Psoas muscle (tissue), 8 donors: Measurements from ENCODE around the gene MYCL. TPM values are rescaled to one million over a fixed set of nuclear protein-coding genes. Genes with fewer than 3 reads are reported as not detected.

Experiments
- ATAC-seq, 4 donors: fragments of 200-7000 bp; cut with Tn5 transposase; one replicate each; pipeline ENCODE4 v1.9.1; 2020; ENCODE audit warnings: moderate library complexity in 3 of 4, mild to moderate bottlenecking in 2 of 4
- DNase-seq, 2 donors: peaks; one replicate each; pipeline ENCODE4 v3.0.0-alpha.2; 2020
- H3K27ac ChIP-seq: fragments of 200-600 bp; one replicate; pipeline ENCODE4 v1.8.0; 2022
- H3K27me3 ChIP-seq, 3 donors: fragments of 200-600 bp in 1 of 3; one replicate each; pipeline versions ENCODE4 v1.6.1 to v1.8.0; 2013 to 2022; ENCODE audit warnings: low read length in 2 of 3, mild to moderate bottlenecking in 2 of 3, moderate library complexity in 1 of 3; ENCODE audit not compliant: insufficient read depth in 3 of 3
- H3K36me3 ChIP-seq, 2 donors: fragments of 200-600 bp in 1 of 2; one replicate each; pipeline versions ENCODE4 v1.6.1 to v1.8.0; 2013 to 2022; ENCODE audit warnings: low read depth in 1 of 2, mild to moderate bottlenecking in 1 of 2, moderate library complexity in 1 of 2; ENCODE audit not compliant: insufficient read depth in 1 of 2
- H3K4me1 ChIP-seq: fragments of 200-600 bp; one replicate; pipeline ENCODE4 v1.8.0; 2022
- H3K4me3 ChIP-seq: fragments of 200-600 bp; one replicate; pipeline ENCODE4 v1.8.0; 2022; ENCODE audit warnings: mild to moderate bottlenecking
- H3K9me3 ChIP-seq: fragments of 200-600 bp; one replicate; pipeline ENCODE4 v1.8.0; 2022
- WGBS, 3 donors: extraction: QIAGEN DNeasy Blood & Tissue Kit; methylation state at CpG; one replicate each; pipeline versions ENCODE4 v1.1.6 to v1.1.7; 2013; 5-methylcytosine and 5-hydroxymethylcytosine counted together
- intact Hi-C, 2 donors: fragments of 100-400 bp; cut with DNase I; formaldehyde crosslinking; loops; one replicate each; pipeline versions ENCODE4 v1.11.0 to v1.14.2; 2022
- polyA plus RNA-seq, 3 donors: library from polyadenylated mRNA; stranded (reverse); fragments of 200-250 nt; gene quantifications; one replicate each; pipeline ENCODE4 v1.2.3, GENCODE V29; 2013
- total RNA-seq, 4 donors: library from RNA; stranded (reverse); fragmentation: NEBNext Ultra II Directional in 2 of 4; extraction: Animal tissue kit (Norgen Biotek cat#: 25700) in 2 of 4; gene quantifications; one replicate each; pipeline versions ENCODE4 v1.2.1 to v1.2.4, GENCODE V29; 2021 to 2023
- TF ChIP-seq, protein P1 (sequence below): fragments of 200-600 bp; IDR thresholded peaks from one replicate; pipeline ENCODE4 v1.8.0; 2022; ENCODE audit warnings: antibody characterized with exemption
- donor health status: healthy with polysubstance abuse.
- donor health status: DM: no; HTN: no; CAD: no; lungs with moderate emphysema.
- donor health status: Bipolar disorder and iron deficiency.
- donor health status: healthy.
- donor health status: DM: yes; HTN: yes; CAD: no.
- donor health status: DM: no; HTN: no; CAD: no.
- donor health status: DM: no; HTN: no; CAD: no.
- donor health status: DM: yes; HTN: yes; CAD: no.

The MYCL gene
- total and polyA plus RNA-seq, 7 donors: 0.10 to 1.7 (median 0.20) TPM

DNA sequence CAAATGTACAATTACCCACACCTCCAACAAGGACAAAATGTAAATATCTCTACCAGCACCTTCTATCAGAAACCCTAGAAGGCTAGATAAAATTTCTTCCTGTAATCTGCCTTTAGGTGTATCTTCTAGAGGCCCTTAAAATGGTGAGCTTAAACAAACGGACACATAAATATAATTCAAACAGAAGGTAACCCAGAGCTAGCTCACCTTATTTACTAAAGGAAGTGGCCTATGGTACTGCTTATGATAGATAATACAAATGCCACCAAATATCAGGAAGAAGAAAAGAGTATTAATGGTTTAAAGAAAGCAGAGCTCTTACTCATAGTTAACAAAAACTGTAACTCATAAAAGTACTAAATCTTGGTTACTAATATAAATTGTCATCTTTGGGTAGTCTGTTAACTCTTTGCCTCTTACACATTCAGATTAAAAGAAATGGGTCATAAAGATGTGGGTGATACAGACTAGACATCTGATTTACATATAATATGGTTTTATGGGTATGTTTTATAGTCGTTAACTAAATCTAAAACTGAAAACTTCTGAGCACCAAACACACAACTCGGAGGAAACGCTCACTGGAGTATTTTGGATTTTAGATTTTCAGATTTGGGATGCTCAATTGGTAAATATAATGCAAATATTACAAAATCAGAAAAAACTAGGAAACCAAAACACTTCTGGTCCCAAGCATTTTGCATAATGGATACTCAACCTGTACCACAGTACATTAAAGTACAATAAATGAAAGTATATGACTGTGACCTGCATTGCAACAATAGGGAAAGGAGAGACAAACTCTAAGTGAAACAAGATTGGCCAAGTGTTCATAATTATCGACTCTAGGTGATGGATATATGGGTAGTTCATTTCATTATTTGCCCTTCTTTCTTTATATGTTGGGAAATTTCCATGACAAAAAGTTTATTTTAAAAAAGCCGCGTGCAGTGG lies 41.6 kb downstream of the MYCL start:
- DNase-seq: no peak
- WGBS, 3 donors: 90 to 92% (median 92%) methylated on average over 7 of the region's 7 CpGs
- H3K4me1 ChIP-seq: no peaks in the 10 kb centered on the region
- no peak overlapping the region for H3K4me3 ChIP-seq
- H3K27me3 ChIP-seq: no peaks in the 10 kb centered on the region
- intact Hi-C loops: no loop called here
- H3K36me3 ChIP-seq: peaks cover 0 to 21% of the 10 kb centered on the region in 2 donors
- TF ChIP-seq, protein P1, sequence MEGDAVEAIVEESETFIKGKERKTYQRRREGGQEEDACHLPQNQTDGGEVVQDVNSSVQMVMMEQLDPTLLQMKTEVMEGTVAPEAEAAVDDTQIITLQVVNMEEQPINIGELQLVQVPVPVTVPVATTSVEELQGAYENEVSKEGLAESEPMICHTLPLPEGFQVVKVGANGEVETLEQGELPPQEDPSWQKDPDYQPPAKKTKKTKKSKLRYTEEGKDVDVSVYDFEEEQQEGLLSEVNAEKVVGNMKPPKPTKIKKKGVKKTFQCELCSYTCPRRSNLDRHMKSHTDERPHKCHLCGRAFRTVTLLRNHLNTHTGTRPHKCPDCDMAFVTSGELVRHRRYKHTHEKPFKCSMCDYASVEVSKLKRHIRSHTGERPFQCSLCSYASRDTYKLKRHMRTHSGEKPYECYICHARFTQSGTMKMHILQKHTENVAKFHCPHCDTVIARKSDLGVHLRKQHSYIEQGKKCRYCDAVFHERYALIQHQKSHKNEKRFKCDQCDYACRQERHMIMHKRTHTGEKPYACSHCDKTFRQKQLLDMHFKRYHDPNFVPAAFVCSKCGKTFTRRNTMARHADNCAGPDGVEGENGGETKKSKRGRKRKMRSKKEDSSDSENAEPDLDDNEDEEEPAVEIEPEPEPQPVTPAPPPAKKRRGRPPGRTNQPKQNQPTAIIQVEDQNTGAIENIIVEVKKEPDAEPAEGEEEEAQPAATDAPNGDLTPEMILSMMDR: no peak
- H3K9me3 ChIP-seq: no peaks in the 10 kb centered on the region
- H3K27ac ChIP-seq: no peak overlapping the region
- no peak for ATAC-seq

DNA sequence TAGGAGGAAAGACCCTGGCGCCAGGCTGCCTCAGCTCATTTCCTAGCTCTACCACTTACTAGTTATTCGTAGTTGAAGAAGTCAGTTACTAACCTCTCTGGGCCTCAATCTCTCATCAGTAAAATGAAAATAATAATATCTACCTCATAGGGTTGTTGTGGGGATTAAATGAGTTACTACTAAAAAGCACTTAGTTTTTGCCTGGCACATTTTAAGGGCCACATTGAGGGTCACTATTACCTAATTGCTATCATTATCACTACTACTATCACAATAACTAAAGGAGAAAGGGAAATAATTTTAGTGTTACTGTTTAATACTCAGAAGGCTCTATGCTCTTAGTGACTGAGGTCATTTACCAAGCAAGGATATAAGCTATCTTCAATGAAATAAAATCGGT lies 43.4 kb downstream of the MYCL start:
- ATAC-seq (no peak), DNase-seq (no peak)
- H3K27me3 ChIP-seq: no peaks in the 10 kb centered on the region
- H3K9me3 ChIP-seq: no peaks in the 10 kb centered on the region
- WGBS, 3 donors: 88 to 96% (median 92%) methylated on average over 3 of the region's 3 CpGs
- no peak overlapping the region for H3K27ac ChIP-seq
- intact Hi-C loops: no loop called here
- H3K36me3 ChIP-seq: peaks cover 0 to 39% of the 10 kb centered on the region in 2 donors
- TF ChIP-seq, protein P1: no peak
- H3K4me1 ChIP-seq: no peaks in the 10 kb centered on the region
- H3K4me3 ChIP-seq: no peak overlapping the region

DNA sequence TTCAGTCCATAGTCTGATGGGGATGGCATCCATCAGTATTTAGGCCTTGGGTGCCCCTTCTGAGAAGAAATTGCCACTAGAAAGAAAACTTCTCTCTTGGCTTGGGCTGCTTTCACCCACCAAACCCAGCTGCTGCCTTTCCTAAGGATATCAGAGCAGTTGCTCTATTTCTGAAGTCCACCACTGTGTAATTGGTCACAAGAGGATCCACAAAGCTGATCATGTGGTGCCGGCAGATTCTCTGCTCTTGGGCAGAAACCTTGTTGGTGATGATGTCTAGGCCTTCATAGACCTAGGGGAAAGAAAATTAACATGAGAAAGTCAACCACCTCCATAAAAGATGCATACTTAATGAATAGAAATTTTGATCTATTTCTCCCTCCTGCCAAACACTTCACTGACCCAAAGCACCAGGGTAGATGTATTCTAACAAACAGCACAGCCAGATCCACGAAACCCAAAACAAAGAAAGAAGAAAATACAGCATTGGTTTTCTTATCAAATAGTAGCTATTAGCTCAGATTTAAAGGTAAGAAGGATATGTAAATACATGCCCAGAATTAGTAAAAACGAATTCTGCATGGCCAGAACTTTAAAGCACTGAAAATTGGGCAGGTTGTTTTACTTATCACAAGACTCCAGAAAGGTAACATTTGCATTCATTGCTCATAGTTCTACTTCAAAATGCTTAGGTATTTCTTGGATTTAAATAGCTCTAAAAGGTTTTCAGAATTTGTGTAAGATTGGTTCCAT lies 44.4 kb downstream of the MYCL start:
- TF ChIP-seq, protein P1: no peak
- H3K36me3 ChIP-seq: peaks cover 0 to 43% of the 10 kb centered on the region in 2 donors
- H3K4me1 ChIP-seq: no peaks in the 10 kb centered on the region
- ATAC-seq: no peak
- no peaks in the 10 kb centered on the region for H3K27me3 ChIP-seq
- DNase-seq: no peak
- intact Hi-C loops: no loop called here
- no peak overlapping the region for H3K4me3 ChIP-seq
- no peaks in the 10 kb centered on the region for H3K9me3 ChIP-seq
- 85 to 89% (median 85%) methylated on average over 3 of the region's 3 CpGs for WGBS, 3 donors
- no peak overlapping the region for H3K27ac ChIP-seq

DNA sequence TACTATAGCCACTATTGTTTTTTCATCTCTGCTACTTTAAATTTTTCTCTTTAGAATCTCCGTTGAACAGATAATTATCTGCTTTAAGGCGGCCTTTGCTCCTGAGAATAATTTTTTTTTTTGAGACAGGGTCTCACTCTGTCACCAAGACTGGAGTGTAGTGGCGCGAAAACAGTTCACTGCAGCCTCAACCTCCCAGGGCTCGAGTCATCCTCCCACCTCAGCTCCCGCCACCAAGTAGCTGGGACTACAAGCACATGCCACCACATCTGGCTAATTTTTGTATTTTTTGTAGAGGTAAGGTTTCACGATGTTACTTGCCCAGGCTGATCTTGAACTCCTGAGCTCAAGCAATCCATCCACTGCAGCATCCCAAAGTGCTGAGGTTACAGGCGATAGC lies 47.0 kb downstream of the MYCL start:
- no peak overlapping the region for H3K4me3 ChIP-seq
- H3K9me3 ChIP-seq: no peaks in the 10 kb centered on the region
- intact Hi-C loops: no loop called here
- no peak overlapping the region for H3K27ac ChIP-seq
- TF ChIP-seq, protein P1: no peak
- WGBS, 3 donors: 94 to 98% (median 94%) methylated on average over 8 of the region's 8 CpGs
- ATAC-seq (no peak), DNase-seq (no peak)
- H3K36me3 ChIP-seq: peaks cover 0 to 63% of the 10 kb centered on the region in 2 donors
- H3K27me3 ChIP-seq: no peaks in the 10 kb centered on the region
- H3K4me1 ChIP-seq: no peaks in the 10 kb centered on the region
